IMR-90 (cell line): Measurements from ENCODE around the gene SFT2D2. TPM values are rescaled to one million over a fixed set of nuclear protein-coding genes. Genes with fewer than 3 reads are reported as not detected.

Experiments
- ATAC-seq: fragments of 200-7000 bp; cut with Tn5 transposase; 2 replicates; pipeline ENCODE4 v1.9.1; 2020; ENCODE audit warnings: low read depth, mild to moderate bottlenecking, moderate library complexity
- BruUV-seq: library from RNA; stranded (reverse); fragments of 400-500 nt; replicated peaks from 2 replicates; lab custom pipeline; 2021; lab: Mats Ljungman, UMichigan
- CTCF ChIA-PET: fragments of 300-600 bp; formaldehyde crosslinking; extraction: SDS; loops from one replicate; lab custom pipeline; 2021; ENCODE audit warnings: antibody characterized with exemption; lab: Yijun Ruan, JAX
- POLR2A ChIA-PET: fragments of 300-600 bp; sonication (Branson Sonifier 250); formaldehyde crosslinking; loops from one replicate; lab custom pipeline; 2022; ENCODE audit warnings: antibody characterized with exemption; ENCODE audit not compliant: unreplicated experiment; lab: Charles Lee
- DNase-seq: peaks from one replicate; pipeline ENCODE4 v3.0.0; 2013
- H2AFZ ChIP-seq: replicated peaks from 2 replicates; pipeline ENCODE3; 2013; ENCODE audit warnings: low read length, mild to moderate bottlenecking; ENCODE audit not compliant: poor library complexity
- H2AK5ac ChIP-seq: 2 replicates; pipeline ENCODE4 v1.6.1; 2013; ENCODE audit warnings: low read depth, low read length, inconsistent platforms
- H2AK9ac ChIP-seq: replicated peaks from 2 replicates; pipeline ENCODE3; 2013; ENCODE audit warnings: mild to moderate bottlenecking, low read depth, low read length, moderate library complexity; ENCODE audit not compliant: poor library complexity
- H2BK120ac ChIP-seq: 2 replicates; pipeline ENCODE4 v1.6.1; 2013; ENCODE audit warnings: low read depth, low read length, inconsistent platforms
- H2BK15ac ChIP-seq: 3 replicates; pipeline ENCODE4 v1.6.1; 2013; ENCODE audit warnings: low read depth, low read length, inconsistent platforms
- H2BK20ac ChIP-seq: 2 replicates; pipeline ENCODE4 v1.6.1; 2013; ENCODE audit warnings: low read depth, mild to moderate bottlenecking, inconsistent platforms, low read length, moderate library complexity
- H2BK5ac ChIP-seq: 2 replicates; pipeline ENCODE4 v1.6.1; 2013; ENCODE audit warnings: mild to moderate bottlenecking, low read depth, low read length, inconsistent platforms; ENCODE audit not compliant: poor library complexity, severe bottlenecking
- H3K14ac ChIP-seq: replicated peaks from 2 replicates; pipeline ENCODE4 v1.6.1; 2013; ENCODE audit warnings: low read depth, low read length, inconsistent platforms
- H3K18ac ChIP-seq: 2 replicates; pipeline ENCODE4 v1.6.1; 2013; ENCODE audit warnings: low read depth, low read length, control low read depth
- H3K23ac ChIP-seq: 2 replicates; pipeline ENCODE4 v1.6.1; 2013; ENCODE audit warnings: low read depth, low read length, inconsistent platforms
- H3K27ac ChIP-seq: 2 replicates; pipeline ENCODE4 v1.5.1; 2013; ENCODE audit warnings: mild to moderate bottlenecking, control low read depth, low read length; ENCODE audit not compliant: insufficient read depth
- H3K27me3 ChIP-seq: 2 replicates; pipeline ENCODE4 v1.6.1; 2013; ENCODE audit warnings: low read length; ENCODE audit not compliant: control insufficient read depth, insufficient read depth
- H3K36me3 ChIP-seq: 2 replicates; pipeline ENCODE4 v1.6.1; 2013; ENCODE audit warnings: low read length, mixed read lengths; ENCODE audit not compliant: control insufficient read depth, insufficient read depth
- H3K4ac ChIP-seq: 2 replicates; pipeline ENCODE4 v1.6.1; 2013; ENCODE audit warnings: low read depth, low read length, inconsistent platforms
- H3K4me1 ChIP-seq: 2 replicates; pipeline ENCODE4 v1.6.1; 2013; ENCODE audit warnings: low read length, mixed read lengths; ENCODE audit not compliant: control insufficient read depth, insufficient read depth
- H3K4me2 ChIP-seq: 2 replicates; pipeline ENCODE4 v1.6.1; 2013; ENCODE audit warnings: low read depth, mild to moderate bottlenecking, control low read depth, low read length, moderate library complexity
- H3K4me3 ChIP-seq: 2 replicates; pipeline ENCODE4 v1.5.1; 2013; ENCODE audit warnings: low read depth, mild to moderate bottlenecking, control low read depth, low read length, moderate library complexity; ENCODE audit not compliant: insufficient read depth
- H3K56ac ChIP-seq: 2 replicates; pipeline ENCODE4 v1.6.1; 2013; ENCODE audit warnings: low read length, inconsistent platforms; ENCODE audit not compliant: insufficient read depth; ENCODE audit errors: extremely low read depth
- H3K79me1 ChIP-seq, 2 experiments: 2 replicates each; pipeline ENCODE4 v1.6.1; 2013; ENCODE audit warnings: low read length in 2 of 2, inconsistent platforms in 1 of 2, low read depth in 1 of 2
- H3K9ac ChIP-seq: 2 replicates; pipeline ENCODE4 v1.6.1; 2013; ENCODE audit warnings: low read depth, low read length, control low read depth
- H3K9me1 ChIP-seq: 2 replicates; pipeline ENCODE4 v1.6.1; 2013; ENCODE audit warnings: low read length, inconsistent platforms; ENCODE audit not compliant: insufficient read depth
- H3K9me3 ChIP-seq: 2 replicates; pipeline ENCODE4 v1.6.1; 2013; ENCODE audit warnings: low read length; ENCODE audit not compliant: control insufficient read depth, insufficient read depth
- H4K20me1 ChIP-seq: 2 replicates; pipeline ENCODE4 v1.6.1; 2013; ENCODE audit warnings: low read length, inconsistent platforms; ENCODE audit not compliant: insufficient read depth
- H4K5ac ChIP-seq: 2 replicates; pipeline ENCODE4 v1.6.1; 2013; ENCODE audit warnings: mild to moderate bottlenecking, low read depth, low read length, control low read depth
- H4K8ac ChIP-seq, 2 experiments: 2 replicates each; pipeline ENCODE4 v1.6.1; 2013; ENCODE audit warnings: low read depth in 2 of 2, low read length in 2 of 2, control low read depth in 1 of 2, inconsistent platforms in 1 of 2
- H4K91ac ChIP-seq: 2 replicates; pipeline ENCODE4 v1.6.1; 2013; ENCODE audit warnings: low read depth, low read length, inconsistent platforms; ENCODE audit not compliant: insufficient read depth
- BHLHE40 ChIP-seq: fragments of 150-350 bp; IDR thresholded peaks from 2 replicates; pipeline ENCODE4 v1.6.1; 2016; ENCODE audit warnings: mild to moderate bottlenecking, low read depth, low read length
- CEBPB ChIP-seq: IDR thresholded peaks from 2 replicates; pipeline ENCODE4 v1.6.1; 2012; ENCODE audit warnings: low read depth, low read length, improper control_type of control experiment
- CHD1 ChIP-seq: IDR thresholded peaks from 2 replicates; pipeline ENCODE4 v1.6.1; 2012; ENCODE audit warnings: low read depth, low read length, improper control_type of control experiment
- FOS ChIP-seq: fragments of 150-350 bp; IDR thresholded peaks from 2 replicates; pipeline ENCODE4 v1.6.1; 2016; ENCODE audit warnings: low read depth, low read length
- MAFK ChIP-seq: IDR thresholded peaks from 2 replicates; pipeline ENCODE4 v1.6.1; 2012; ENCODE audit warnings: low read depth, low read length, improper control_type of control experiment
- MAZ ChIP-seq: IDR thresholded peaks from 2 replicates; pipeline ENCODE4 v1.6.1; 2012; ENCODE audit warnings: low read depth, mild to moderate bottlenecking, low read length, improper control_type of control experiment, moderate library complexity, borderline replicate concordance
- NFE2L2 ChIP-seq: fragments of 150-350 bp; IDR thresholded peaks from 2 replicates; pipeline ENCODE4 v1.6.1; 2016; ENCODE audit warnings: low read depth, mild to moderate bottlenecking, low read length
- POLR2A ChIP-seq: IDR thresholded peaks from 2 replicates; pipeline ENCODE4 v1.6.1; 2012; ENCODE audit warnings: mild to moderate bottlenecking, low read depth, low read length
- RAD21 ChIP-seq: IDR thresholded peaks from 2 replicates; pipeline ENCODE4 v1.6.1; 2012; ENCODE audit warnings: low read length, improper control_type of control experiment
- RCOR1 ChIP-seq: IDR thresholded peaks from 2 replicates; pipeline ENCODE4 v1.6.1; 2012; ENCODE audit warnings: mild to moderate bottlenecking, low read length, improper control_type of control experiment; ENCODE audit not compliant: insufficient replicate concordance
- RFX5 ChIP-seq: IDR thresholded peaks from 2 replicates; pipeline ENCODE4 v1.8.0; 2012; ENCODE audit warnings: low read depth, mild to moderate bottlenecking, low read length, moderate library complexity
- SMC3 ChIP-seq: fragments of 150-350 bp; IDR thresholded peaks from 2 replicates; pipeline ENCODE4 v1.6.1; 2016; ENCODE audit warnings: low read depth, mild to moderate bottlenecking, antibody characterized with exemption, low read length, moderate library complexity
- WGBS, 2 experiments: methylation state at CpG; one replicate each; pipeline versions ENCODE4 v1.1.5 to v1.1.7; 2013; ENCODE audit warnings: missing lambda C conversion rate in 2 of 2; ENCODE audit not compliant: insufficient read length in 1 of 2; ENCODE audit errors: extremely low coverage in 2 of 2; 5-methylcytosine and 5-hydroxymethylcytosine counted together
- dilution Hi-C: fragments of 300-500 bp; cut with HindIII; formaldehyde crosslinking; loops from one replicate; pipeline ENCODE4 v1.14.3; 2018; ENCODE audit warnings: low sequenced_read_pairs; ENCODE audit not compliant: unreplicated experiment
- in situ Hi-C: fragments of 300-500 bp; cut with MboI; formaldehyde crosslinking; loops from 3 replicates; pipeline ENCODE4 v1.14.3; 2019; ENCODE audit warnings: low sequenced_read_pairs, inconsistent platforms, mixed read lengths
- intact Hi-C: fragments of 100-400 bp; cut with micrococcal nuclease; formaldehyde crosslinking; loops from 2 replicates; pipeline ENCODE4 v1.10.0; 2022
- polyA plus RNA-seq, 3 experiments: library from polyadenylated mRNA; depleted of rRNA; stranded (reverse); fragments of >200 nt; gene quantifications; 2 replicates each; pipeline ENCODE4 v1.2.3, GENCODE V29; 2012; ENCODE audit warnings: low replicate concordance in 1 of 3
- total RNA-seq: library from RNA; depleted of rRNA; stranded (reverse); fragments of >200 nt; gene quantifications from 2 replicates; pipeline ENCODE4 v1.2.3, GENCODE V29; 2012
- TF ChIP-seq, protein P1 (sequence below): fragments of 150-350 bp; IDR thresholded peaks from 2 replicates; pipeline ENCODE4 v1.6.1; 2016; ENCODE audit warnings: low read depth, mild to moderate bottlenecking, low read length, moderate library complexity, borderline replicate concordance
- TF ChIP-seq, protein P2 (sequence below): conservative IDR thresholded peaks from 2 replicates; pipeline ENCODE4 v1.5.1; 2012; ENCODE audit warnings: mild to moderate bottlenecking, low read depth, low read length, improper control_type of control experiment

SFT2D2 gene
- total and polyA plus RNA-seq, 2 of the 4 experiments (the other 2 are of a cell fraction) = 11.1 to 37.6 TPM

DNA sequence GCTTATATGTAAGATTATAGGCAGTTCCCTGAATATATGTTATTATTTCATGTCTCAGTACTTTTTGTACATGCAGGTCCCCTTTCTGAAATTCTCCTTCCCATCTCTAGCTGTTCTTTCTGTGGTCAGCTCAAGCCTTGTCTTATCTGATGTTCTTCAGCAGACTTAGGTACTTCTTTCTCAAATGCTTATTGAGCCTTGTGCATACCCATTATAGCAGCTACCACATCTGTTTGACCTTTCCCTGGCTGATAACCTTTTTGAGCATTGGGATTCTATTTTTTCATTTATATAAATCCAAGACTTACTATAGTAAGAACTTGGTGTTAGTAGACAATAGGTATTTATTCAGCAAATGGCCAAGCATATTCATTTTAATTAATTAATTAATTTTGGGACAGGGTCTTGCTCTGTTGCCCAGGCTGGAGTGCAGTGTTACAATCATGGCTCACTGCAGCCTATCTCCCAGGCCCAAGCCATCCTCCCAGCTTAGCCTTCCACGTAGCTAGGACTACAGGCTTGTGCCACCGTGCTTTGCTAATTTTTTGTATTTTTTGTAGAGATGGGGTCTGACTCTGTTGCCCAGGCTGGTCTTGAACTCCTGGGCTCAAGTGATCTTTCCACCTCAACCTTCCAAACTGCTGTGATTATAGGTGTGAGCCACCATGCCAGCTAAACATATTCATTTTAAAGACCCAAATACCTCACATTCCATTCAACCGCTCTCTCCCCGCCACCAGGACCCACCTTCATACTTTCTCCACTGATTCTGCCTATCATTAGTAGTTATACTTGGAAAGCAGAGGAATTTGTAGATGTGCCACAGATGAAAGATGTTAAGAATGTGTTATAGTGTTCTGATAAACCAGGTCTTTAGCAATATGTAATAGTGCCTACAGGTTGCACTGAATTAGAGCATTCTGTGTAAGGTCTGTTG is 30.3 kb upstream of the SFT2D2 start:
- Histone ChIP-seq H2BK120ac (no peak overlapping the region), H2AK9ac (no peak overlapping the region), H4K20me1 (no peaks in the 10 kb centered on the region), H4K5ac (no peak overlapping the region), H3K36me3 (peaks cover 13% of the 10 kb centered on the region), H3K14ac (no peak overlapping the region), H3K4me1 (no peaks in the 10 kb centered on the region), H3K9ac (no peak overlapping the region), H3K56ac (no peak overlapping the region), H4K91ac (no peak overlapping the region), H3K27ac (no peak overlapping the region), H3K18ac (no peak overlapping the region), H2BK5ac (no peak overlapping the region), H4K8ac (no peak overlapping the region), H3K23ac (no peak overlapping the region), H2AFZ (no peak overlapping the region), H3K27me3 (no peaks in the 10 kb centered on the region), H3K4me3 (no peak overlapping the region), H3K4ac (no peak overlapping the region), H2BK20ac (no peak overlapping the region), H3K4me2 (no peak overlapping the region), H2BK15ac (no peak overlapping the region), H3K9me1 (no peaks in the 10 kb centered on the region), H3K9me3 (no peaks in the 10 kb centered on the region), H2AK5ac (no peak overlapping the region), H3K79me1 (peaks cover 0 to 2% of the 10 kb centered on the region in 2 experiments; a peak in 2 of 4 replicates)
- in situ Hi-C loops = no loop called here
- dilution Hi-C loops = no loop called here
- no TSS peak for BruUV-seq
- CTCF ChIA-PET = interaction anchor here (0.8 kb wide), 1 partner anchor 8 kb away, joined by 3 read pairs; no protein-coding TSS in a partner anchor
- no CpG with 5 or more reads among the region's 4 CpGs for WGBS, 2 experiments
- ATAC-seq (no peak), DNase-seq (no peak)
- POLR2A ChIA-PET = interaction anchor here (0.6 kb wide), 1 partner anchor 36 kb away, joined by 3 read pairs; no protein-coding TSS in a partner anchor
- intact Hi-C loops = no loop called here
- TF ChIP-seq, protein P1, sequence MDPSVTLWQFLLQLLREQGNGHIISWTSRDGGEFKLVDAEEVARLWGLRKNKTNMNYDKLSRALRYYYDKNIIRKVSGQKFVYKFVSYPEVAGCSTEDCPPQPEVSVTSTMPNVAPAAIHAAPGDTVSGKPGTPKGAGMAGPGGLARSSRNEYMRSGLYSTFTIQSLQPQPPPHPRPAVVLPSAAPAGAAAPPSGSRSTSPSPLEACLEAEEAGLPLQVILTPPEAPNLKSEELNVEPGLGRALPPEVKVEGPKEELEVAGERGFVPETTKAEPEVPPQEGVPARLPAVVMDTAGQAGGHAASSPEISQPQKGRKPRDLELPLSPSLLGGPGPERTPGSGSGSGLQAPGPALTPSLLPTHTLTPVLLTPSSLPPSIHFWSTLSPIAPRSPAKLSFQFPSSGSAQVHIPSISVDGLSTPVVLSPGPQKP = no peak
- TF ChIP-seq POLR2A (no peak), FOS (no peak), NFE2L2 (no peak), RFX5 (no peak), MAFK (no peak), BHLHE40 (no peak), SMC3 (no peak), RAD21 (no peak), RCOR1 (no peak), CEBPB (no peak), MAZ (no peak), CHD1 (no peak)
- TF ChIP-seq, protein P2, sequence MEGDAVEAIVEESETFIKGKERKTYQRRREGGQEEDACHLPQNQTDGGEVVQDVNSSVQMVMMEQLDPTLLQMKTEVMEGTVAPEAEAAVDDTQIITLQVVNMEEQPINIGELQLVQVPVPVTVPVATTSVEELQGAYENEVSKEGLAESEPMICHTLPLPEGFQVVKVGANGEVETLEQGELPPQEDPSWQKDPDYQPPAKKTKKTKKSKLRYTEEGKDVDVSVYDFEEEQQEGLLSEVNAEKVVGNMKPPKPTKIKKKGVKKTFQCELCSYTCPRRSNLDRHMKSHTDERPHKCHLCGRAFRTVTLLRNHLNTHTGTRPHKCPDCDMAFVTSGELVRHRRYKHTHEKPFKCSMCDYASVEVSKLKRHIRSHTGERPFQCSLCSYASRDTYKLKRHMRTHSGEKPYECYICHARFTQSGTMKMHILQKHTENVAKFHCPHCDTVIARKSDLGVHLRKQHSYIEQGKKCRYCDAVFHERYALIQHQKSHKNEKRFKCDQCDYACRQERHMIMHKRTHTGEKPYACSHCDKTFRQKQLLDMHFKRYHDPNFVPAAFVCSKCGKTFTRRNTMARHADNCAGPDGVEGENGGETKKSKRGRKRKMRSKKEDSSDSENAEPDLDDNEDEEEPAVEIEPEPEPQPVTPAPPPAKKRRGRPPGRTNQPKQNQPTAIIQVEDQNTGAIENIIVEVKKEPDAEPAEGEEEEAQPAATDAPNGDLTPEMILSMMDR = no peak
